K562 (cell line): ENCODE measurements around the gene DOP1A.

Experiments
- CEBPB ChIP-seq: fragments of 450-650 bp; IDR thresholded peaks from 2 replicates; pipeline ENCODE4 v1.6.1; 2016; ENCODE audit warnings: missing genetic modification characterization, missing compliant biosample characterization
- POLR2AphosphoS2 ChIP-seq: IDR thresholded peaks from 2 replicates; pipeline ENCODE4 v1.6.1; 2012; ENCODE audit warnings: low read length, improper control_type of control experiment
- ZNF445 ChIP-seq: fragments of 250-450 bp; sonication (Bioruptor Pico); IDR thresholded peaks from 2 replicates; pipeline ENCODE4 v1.4.0; 2020; ENCODE audit warnings: low read depth, mild to moderate bottlenecking, moderate library complexity
- TF ChIP-seq, protein P1 (sequence below): fragments of 250-450 bp; sonication (Bioruptor Pico); IDR thresholded peaks from 2 replicates; pipeline ENCODE4 v1.8.0; 2022; ENCODE audit warnings: moderate library complexity, mild to moderate bottlenecking, inconsistent platforms

GRCh38 chr6:83119742-83120300 lies 52.4 kb downstream of the DOP1A start:
- TF ChIP-seq, protein P1, sequence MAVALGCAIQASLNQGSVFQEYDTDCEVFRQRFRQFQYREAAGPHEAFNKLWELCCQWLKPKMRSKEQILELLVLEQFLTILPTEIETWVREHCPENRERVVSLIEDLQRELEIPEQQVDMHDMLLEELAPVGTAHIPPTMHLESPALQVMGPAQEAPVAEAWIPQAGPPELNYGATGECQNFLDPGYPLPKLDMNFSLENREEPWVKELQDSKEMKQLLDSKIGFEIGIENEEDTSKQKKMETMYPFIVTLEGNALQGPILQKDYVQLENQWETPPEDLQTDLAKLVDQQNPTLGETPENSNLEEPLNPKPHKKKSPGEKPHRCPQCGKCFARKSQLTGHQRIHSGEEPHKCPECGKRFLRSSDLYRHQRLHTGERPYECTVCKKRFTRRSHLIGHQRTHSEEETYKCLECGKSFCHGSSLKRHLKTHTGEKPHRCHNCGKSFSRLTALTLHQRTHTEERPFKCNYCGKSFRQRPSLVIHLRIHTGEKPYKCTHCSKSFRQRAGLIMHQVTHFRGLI (CRISPR knock-in tag), result no peak
- TF ChIP-seq CEBPB (tag) (no peak), ZNF445 (CRISPR knock-in tag) (no peak), POLR2AphosphoS2 (no peak)
